GM12892 (cell line): Measurements from ENCODE around the gene TMEM141.

ENCODE experiments used
- POLR2A ChIP-seq: IDR thresholded peaks from 2 replicates; pipeline ENCODE4 v1.6.1; 2011; ENCODE audit warnings: low read depth, low read length, control low read depth
- POLR2AphosphoS5 ChIP-seq: IDR thresholded peaks from 2 replicates; pipeline ENCODE4 v1.6.1; 2011; ENCODE audit warnings: low read depth, low read length, control low read depth
- TAF1 ChIP-seq: IDR thresholded peaks from 2 replicates; pipeline ENCODE4 v1.6.1; 2011; ENCODE audit warnings: low read depth, mild to moderate bottlenecking, control low read depth, low read length, borderline replicate concordance

GRCh38 chr9:136805207-136805740, 14.1 kb downstream of the TMEM141 start:
- no peak for TF ChIP-seq TAF1
- TF ChIP-seq POLR2AphosphoS5 = no peak
- TF ChIP-seq POLR2A = no peak
